ENCODE results near the gene CDC42SE2.

GRCh38 chr5:131396015-131396414 lies 132.2 kb downstream of the CDC42SE2 start:
- TF ChIP-seq CTCF (IDR thresholded peaks at IDR 0.05; ENCODE audit: insufficient read depth, low read length, poor library complexity, severe bottlenecking) = no peak
- TF ChIP-seq EZH2phosphoT487 (conservative IDR thresholded peaks at IDR 0.05; ENCODE audit: low read length) = no peak
